PC-9 (cell line): ENCODE results near the gene CSRNP2.

Experiments used
- EZH2 ChIP-seq: fragments of 200-600 bp; sonication (generic); IDR thresholded peaks from 2 replicates; pipeline ENCODE4 v1.8.0; 2017; ENCODE audit warnings: antibody characterized with exemption, low read depth
- TF ChIP-seq, protein P1 (sequence below): fragments of 200-600 bp; sonication (generic); conservative IDR thresholded peaks from 2 replicates; pipeline ENCODE4 v1.6.1; 2017; ENCODE audit warnings: mixed run types, antibody characterized with exemption, mild to moderate bottlenecking, moderate library complexity

DNA sequence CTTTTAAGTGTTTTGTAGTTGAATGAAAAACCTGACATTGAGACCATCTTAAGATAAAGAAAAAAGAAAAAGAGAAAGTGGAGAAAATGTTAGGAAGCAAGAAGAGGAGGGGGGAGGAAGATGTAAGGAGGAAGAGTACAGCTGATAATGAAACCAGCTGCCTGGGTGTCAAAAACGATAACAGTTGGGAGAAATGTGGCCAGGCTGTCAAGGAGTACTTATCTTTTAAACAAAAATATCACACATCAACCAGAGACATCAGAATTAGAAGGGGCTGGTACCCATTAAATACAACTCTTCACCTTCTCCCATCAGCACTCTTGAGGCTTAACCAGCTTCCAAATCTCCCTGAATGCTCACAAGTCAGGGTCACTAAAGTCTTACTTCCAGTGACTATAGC lies 61.7 kb downstream of the CSRNP2 start:
- TF ChIP-seq EZH2 = no peak
- TF ChIP-seq, protein P1, sequence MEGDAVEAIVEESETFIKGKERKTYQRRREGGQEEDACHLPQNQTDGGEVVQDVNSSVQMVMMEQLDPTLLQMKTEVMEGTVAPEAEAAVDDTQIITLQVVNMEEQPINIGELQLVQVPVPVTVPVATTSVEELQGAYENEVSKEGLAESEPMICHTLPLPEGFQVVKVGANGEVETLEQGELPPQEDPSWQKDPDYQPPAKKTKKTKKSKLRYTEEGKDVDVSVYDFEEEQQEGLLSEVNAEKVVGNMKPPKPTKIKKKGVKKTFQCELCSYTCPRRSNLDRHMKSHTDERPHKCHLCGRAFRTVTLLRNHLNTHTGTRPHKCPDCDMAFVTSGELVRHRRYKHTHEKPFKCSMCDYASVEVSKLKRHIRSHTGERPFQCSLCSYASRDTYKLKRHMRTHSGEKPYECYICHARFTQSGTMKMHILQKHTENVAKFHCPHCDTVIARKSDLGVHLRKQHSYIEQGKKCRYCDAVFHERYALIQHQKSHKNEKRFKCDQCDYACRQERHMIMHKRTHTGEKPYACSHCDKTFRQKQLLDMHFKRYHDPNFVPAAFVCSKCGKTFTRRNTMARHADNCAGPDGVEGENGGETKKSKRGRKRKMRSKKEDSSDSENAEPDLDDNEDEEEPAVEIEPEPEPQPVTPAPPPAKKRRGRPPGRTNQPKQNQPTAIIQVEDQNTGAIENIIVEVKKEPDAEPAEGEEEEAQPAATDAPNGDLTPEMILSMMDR = no peak
